Measurements from ENCODE around the gene AHNAK. TPM values are rescaled to one million over a fixed set of nuclear protein-coding genes. Genes with fewer than 3 reads are reported as not detected.

The AHNAK gene
- total and polyA plus RNA-seq, 2 donors (not counting 1 experiment from before 2014, with no cell fraction given): 220 to 762 TPM

- H3K4me3 ChIP-seq (replicated peaks in 1 of 4; ENCODE audit: control extremely low read depth in 1 of 4, insufficient read depth in 1 of 4, low read depth in 3 of 4, low read length in 4 of 4): no peak overlapping the region
- no peak overlapping the region for H3K9ac ChIP-seq (ENCODE audit: insufficient read depth, low read length)
- peaks cover 31% of the 10 kb centered on the region for H3K79me2 ChIP-seq (ENCODE audit: control insufficient read depth, insufficient read depth, low read length)
- TF ChIP-seq EZH2 (IDR thresholded peaks at IDR 0.05; ENCODE audit: low read length, missing control alignments): no peak
- TF ChIP-seq CTCF (conservative IDR thresholded peaks at IDR 0.05 in 1 of 2, IDR thresholded peaks at IDR 0.05 in 1 of 2; ENCODE audit: low read depth in 1 of 2, low read length in 2 of 2): no peak
- no peak overlapping the region for H3K27ac ChIP-seq (ENCODE audit: insufficient read depth, low read length)
- H3K36me3 ChIP-seq (ENCODE audit: control insufficient read depth, insufficient read depth, low read length): peaks cover 12% of the 10 kb centered on the region
- no peaks in the 10 kb centered on the region for H4K20me1 ChIP-seq (ENCODE audit: control insufficient read depth, extremely low read depth, insufficient read depth, low read length)
- no peak for DNase-seq (ENCODE audit: low read depth in 2 of 2)
- H2AFZ ChIP-seq (ENCODE audit: low read length): no peak overlapping the region
- peaks cover 45% of the 10 kb centered on the region for H3K4me1 ChIP-seq (ENCODE audit: control insufficient read depth, extremely low read depth, insufficient read depth, low read length)
- H3K27me3 ChIP-seq (ENCODE audit: control insufficient read depth, insufficient read depth, low read length): no peaks in the 10 kb centered on the region
- H3K4me2 ChIP-seq (ENCODE audit: extremely low read depth, insufficient read depth, low read length): no peak overlapping the region
- H3K9me3 ChIP-seq (ENCODE audit: control insufficient read depth, insufficient read depth, low read depth, low read length): no peaks in the 10 kb centered on the region
These were observed 12.1 kb upstream of the AHNAK start for GRCh38 chr11:62558669-62559068.

- H4K20me1 ChIP-seq (ENCODE audit: control insufficient read depth, extremely low read depth, insufficient read depth, low read length): no peaks in the 10 kb centered on the region
- H3K9me3 ChIP-seq (ENCODE audit: control insufficient read depth, insufficient read depth, low read depth, low read length): no peaks in the 10 kb centered on the region
- no peak for DNase-seq (ENCODE audit: low read depth in 2 of 2)
- no peak overlapping the region for H3K9ac ChIP-seq (ENCODE audit: insufficient read depth, low read length)
- peaks cover 51% of the 10 kb centered on the region for H3K4me1 ChIP-seq (ENCODE audit: control insufficient read depth, extremely low read depth, insufficient read depth, low read length)
- peak overlapping the region; percentile 99 for H3K27ac ChIP-seq (ENCODE audit: insufficient read depth, low read length)
- TF ChIP-seq CTCF (conservative IDR thresholded peaks at IDR 0.05 in 1 of 2, IDR thresholded peaks at IDR 0.05 in 1 of 2; ENCODE audit: low read depth in 1 of 2, low read length in 2 of 2) (no peak), EZH2 (IDR thresholded peaks at IDR 0.05; ENCODE audit: low read length, missing control alignments) (no peak)
- peaks cover 10% of the 10 kb centered on the region for H3K36me3 ChIP-seq (ENCODE audit: control insufficient read depth, insufficient read depth, low read length)
- H2AFZ ChIP-seq (ENCODE audit: low read length): no peak overlapping the region
- H3K4me2 ChIP-seq (ENCODE audit: extremely low read depth, insufficient read depth, low read length): peak overlapping the region; percentile 37
- H3K79me2 ChIP-seq (ENCODE audit: control insufficient read depth, insufficient read depth, low read length): peaks cover 23% of the 10 kb centered on the region
- no peak overlapping the region for H3K4me3 ChIP-seq (replicated peaks in 1 of 4; ENCODE audit: control extremely low read depth in 1 of 4, insufficient read depth in 1 of 4, low read depth in 3 of 4, low read length in 4 of 4)
- H3K27me3 ChIP-seq (ENCODE audit: control insufficient read depth, insufficient read depth, low read length): no peaks in the 10 kb centered on the region
These were observed 10.4 kb upstream of the AHNAK start for GRCh38 chr11:62556875-62557631.

GRCh38 chr11:62556108-62556874 lies 9.7 kb upstream of the AHNAK start:
- no peaks in the 10 kb centered on the region for H3K27me3 ChIP-seq (ENCODE audit: control insufficient read depth, insufficient read depth, low read length)
- no peaks in the 10 kb centered on the region for H3K9me3 ChIP-seq (ENCODE audit: control insufficient read depth, insufficient read depth, low read depth, low read length)
- peak overlapping the region; percentile 67 for H3K4me2 ChIP-seq (ENCODE audit: extremely low read depth, insufficient read depth, low read length)
- H4K20me1 ChIP-seq (ENCODE audit: control insufficient read depth, extremely low read depth, insufficient read depth, low read length): no peaks in the 10 kb centered on the region
- peak; percentile 92 to 98 for DNase-seq (ENCODE audit: low read depth in 2 of 2)
- peak overlapping the region in 2 of 4 experiments; percentile 33 to 34 for H3K4me3 ChIP-seq (replicated peaks in 1 of 4; ENCODE audit: control extremely low read depth in 1 of 4, insufficient read depth in 1 of 4, low read depth in 3 of 4, low read length in 4 of 4)
- H3K27ac ChIP-seq (ENCODE audit: insufficient read depth, low read length): peak overlapping the region; percentile 99
- H2AFZ ChIP-seq (ENCODE audit: low read length): no peak overlapping the region
- peak overlapping the region; percentile 35 for H3K9ac ChIP-seq (ENCODE audit: insufficient read depth, low read length)
- peaks cover 53% of the 10 kb centered on the region for H3K4me1 ChIP-seq (ENCODE audit: control insufficient read depth, extremely low read depth, insufficient read depth, low read length)
- TF ChIP-seq EZH2 (IDR thresholded peaks at IDR 0.05; ENCODE audit: low read length, missing control alignments) (no peak), CTCF (conservative IDR thresholded peaks at IDR 0.05 in 1 of 2, IDR thresholded peaks at IDR 0.05 in 1 of 2; ENCODE audit: low read depth in 1 of 2, low read length in 2 of 2) (no peak)
- peaks cover 10% of the 10 kb centered on the region for H3K36me3 ChIP-seq (ENCODE audit: control insufficient read depth, insufficient read depth, low read length)
- H3K79me2 ChIP-seq (ENCODE audit: control insufficient read depth, insufficient read depth, low read length): peaks cover 25% of the 10 kb centered on the region

Data from fibroblast of lung (primary cell).